Epidermal melanocyte (primary cell): Measurements from ENCODE around the gene RPS6KA2.
"Not testable (repeated sequence)": the region's sequence is repeated elsewhere in the genome, so short reads cannot be mapped to it uniquely, and the experiment has no call there.

Source experiments
- DNase-seq: peaks from one replicate; pipeline ENCODE4 v3.0.0; 2011; ENCODE audit warnings: low spot score; ENCODE audit not compliant: insufficient read length

RPS6KA2 gene

DNA sequence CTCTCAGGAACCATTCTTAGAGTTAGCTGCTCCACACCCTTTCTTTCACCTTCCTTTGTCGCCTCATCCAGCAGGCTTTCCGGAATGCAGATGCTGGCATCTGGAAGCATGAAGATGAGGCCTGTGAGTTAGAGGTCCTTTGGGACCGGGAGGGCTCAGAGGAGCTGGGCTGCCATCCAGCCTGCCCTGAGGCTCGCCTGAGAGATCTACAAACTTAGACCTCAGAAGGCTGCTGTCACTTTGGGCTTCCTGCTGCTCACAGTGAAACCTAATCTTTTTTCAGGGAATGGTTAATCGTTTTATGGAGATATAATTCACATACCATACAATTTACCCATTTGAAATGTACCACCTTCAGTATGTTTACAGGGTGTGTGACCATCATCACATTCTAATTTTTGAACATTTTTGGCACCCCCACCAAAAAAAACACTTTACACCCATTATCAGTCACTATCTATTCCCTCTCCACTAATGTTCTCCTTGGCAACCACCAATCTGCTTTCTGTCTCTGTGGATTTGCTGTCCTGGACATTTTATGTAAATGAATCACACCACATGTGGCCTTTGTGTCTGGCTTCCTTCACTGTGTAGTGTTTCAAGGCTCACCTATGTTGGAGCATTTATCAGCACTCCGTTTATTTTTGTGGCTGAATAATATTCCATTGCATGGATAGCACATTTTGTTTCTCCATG lies 224.3 kb downstream of the RPS6KA2 start:
- peak; percentile 51 for DNase-seq

DNA sequence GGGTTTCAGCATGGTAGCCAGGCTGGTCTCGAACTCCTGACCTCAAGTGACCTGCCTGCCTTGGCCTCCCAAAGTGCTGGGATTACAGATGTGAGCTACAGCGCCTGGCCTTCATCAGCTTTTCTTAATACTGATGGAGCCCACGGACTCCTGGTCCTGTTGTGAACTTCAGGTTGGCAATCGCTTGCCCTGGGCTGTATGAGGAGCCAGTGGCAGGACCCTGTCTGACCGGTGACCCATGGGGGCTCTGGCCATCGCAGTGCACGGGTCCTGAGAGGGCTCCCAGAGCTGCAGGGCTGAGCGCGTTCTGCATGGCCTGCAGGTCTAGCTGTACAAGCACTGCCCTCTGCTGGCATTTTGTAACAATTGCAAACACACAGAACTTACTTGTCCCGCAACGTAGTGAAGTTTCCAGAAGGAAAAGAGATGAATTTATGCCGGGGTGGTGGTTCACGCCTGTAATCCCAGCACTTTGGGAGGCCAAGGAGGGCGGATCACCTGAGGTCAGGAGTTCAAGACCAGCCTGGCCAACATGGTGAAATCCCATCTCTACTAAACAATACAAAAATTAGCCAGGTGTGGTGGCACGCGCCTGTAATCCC lies 226.3 kb downstream of the RPS6KA2 start:
- peak; percentile 86 for DNase-seq

DNA sequence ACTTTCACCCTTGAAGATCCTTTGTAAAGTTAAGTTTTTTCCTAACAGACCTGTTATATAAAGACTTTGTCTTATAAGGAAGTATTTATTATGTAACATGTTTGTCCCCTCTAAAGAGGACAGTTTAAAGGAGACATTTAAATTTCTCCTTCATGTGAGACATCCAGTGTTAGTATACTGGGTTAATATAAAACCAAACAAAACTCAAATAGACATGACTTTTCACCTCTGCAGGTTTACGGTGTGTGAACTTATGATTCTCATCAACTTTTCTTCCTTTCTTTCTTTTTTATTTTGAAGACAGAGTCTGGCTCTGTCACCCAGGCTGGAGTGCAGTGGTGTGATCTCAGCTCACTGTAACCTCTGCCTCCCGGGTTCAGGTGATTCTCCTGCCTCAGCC lies 226.9 kb downstream of the RPS6KA2 start:
- peak; percentile 9 for DNase-seq

DNA sequence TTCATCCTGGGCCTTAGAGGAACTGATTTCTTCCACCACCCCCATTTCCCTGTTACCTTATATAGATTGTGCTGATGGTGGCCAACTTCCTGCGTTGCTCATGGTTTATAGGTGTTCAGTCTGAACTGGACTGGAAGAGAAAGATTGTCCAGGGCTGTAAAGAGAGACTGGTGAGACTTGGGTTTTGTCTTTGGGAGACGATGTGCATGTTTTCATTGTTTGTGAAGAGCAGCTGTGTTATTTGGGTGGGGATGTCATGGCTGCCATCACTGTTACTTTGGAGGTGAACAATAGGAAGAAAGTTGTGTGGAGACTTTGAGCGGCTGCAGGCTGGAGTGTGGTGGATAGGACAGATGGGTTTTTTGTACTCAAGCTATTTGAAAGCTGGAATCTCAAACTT lies 228.7 kb downstream of the RPS6KA2 start:
- no peak for DNase-seq

DNA sequence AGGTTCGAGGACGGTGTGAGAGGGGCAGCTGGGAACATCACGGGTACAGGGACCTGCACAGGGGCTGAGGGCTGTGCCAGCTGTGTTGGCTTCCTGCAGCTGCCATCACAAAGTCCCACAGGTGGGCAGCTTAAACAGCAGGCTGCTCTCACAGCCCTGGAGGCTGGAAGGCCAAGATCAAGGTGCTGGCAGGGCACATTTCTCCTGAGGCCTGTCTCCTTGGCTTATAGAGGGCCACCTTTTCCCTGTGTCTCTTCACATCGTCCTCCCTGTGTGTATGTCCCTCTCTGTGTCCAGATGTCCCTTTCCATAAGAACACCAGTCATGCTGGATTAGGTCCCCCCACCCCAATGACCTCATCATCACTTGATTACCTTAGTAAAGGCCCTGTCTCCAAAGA lies 229.2 kb downstream of the RPS6KA2 start:
- DNase-seq, result peak; percentile 13

DNA sequence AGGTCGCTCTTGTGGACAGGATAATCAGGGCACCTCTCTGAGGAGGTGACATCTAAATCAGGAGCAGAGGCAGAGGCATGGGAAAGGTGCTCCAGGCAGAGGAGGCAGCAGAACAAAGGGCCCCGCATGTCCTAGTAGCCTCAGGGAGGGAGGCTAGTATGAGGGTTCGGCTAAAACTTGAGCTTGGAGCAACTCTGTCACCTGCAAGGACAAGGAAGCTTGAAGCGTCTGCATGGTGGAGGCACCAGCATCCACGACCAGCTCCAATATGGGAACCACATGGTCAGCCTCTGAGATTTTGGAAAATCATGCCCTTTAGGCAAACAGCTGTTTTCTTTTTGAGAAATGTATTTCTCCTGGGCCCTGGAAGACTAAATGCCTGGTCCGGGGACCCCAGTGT lies 231.3 kb downstream of the RPS6KA2 start:
- peak; percentile 21 for DNase-seq

DNA sequence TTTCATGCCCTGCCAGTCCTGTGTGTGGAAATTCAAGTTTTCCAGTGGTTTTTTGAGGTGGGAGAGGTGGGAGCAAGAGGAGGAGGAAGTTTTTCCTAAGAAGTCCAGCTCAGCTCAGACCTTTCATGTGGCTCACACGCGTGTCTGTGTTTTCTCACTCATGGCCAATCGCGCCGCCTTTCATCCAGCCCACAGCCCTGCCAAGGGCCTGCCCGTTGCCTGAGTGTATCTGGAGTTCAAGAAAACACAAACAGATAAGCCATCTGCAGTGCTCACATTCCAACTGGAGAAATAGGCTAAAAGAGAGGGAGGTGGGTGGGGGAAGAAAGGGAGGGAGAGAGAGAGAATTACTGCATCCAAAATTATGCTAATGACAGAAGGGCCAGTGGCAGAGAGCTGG lies 231.7 kb downstream of the RPS6KA2 start:
- no peak for DNase-seq

DNA sequence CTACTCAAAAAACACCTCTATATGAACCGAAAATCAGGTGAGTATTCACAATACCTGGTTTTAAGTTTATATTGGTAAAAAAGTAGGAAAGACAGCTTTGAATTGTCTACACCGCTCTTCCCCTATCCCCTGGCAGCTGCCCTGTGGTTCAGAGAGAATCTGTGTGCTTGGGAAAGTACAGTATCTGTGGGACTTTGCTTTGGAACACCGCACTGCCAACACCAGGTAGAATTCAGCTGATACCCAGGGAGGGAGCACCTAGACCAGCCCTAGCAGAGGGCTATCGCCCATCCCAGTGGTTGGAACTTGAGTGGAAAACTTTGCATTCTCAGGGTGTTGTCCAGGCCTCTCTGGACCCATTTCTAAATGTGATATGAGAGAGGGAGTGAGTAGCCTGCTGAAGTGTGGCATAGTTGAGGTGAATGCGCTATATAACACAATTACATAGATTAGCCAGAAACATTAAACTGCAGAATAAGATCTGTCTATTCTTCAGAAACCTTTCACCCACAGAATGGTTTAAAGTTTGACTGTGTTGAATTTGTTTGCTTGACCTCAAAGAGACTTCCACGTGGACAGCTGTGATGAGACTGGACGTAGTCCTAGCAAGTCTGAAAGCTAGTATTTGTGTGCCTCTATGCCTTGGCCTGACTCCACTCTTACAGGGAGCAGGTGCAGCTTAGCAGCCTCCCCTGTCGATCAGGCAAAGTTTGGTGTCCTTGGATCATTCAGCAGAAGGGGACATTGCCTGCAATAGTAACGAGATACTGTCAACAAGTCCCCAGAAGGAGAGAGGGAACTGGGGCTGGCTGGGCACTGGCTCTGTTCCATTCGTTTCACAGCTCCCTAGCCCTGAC lies 232.8 kb downstream of the RPS6KA2 start:
- peak; percentile 11 for DNase-seq

DNA sequence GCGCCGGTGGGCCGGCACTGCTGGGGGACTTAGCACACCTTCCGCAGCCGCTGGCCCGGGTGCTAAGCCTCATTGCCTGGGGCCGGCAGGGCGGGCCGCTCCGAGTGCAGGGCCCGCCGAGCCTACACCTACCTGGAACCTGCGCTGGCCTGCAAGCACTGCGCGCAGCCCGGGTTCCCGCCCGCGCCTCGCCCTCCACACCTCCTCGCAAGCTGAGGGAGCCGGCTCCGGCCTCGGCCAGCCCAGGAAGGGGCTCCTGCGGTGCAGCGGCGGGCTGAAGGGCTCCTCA lies 233.6 kb downstream of the RPS6KA2 start:
- no peak for DNase-seq

DNA sequence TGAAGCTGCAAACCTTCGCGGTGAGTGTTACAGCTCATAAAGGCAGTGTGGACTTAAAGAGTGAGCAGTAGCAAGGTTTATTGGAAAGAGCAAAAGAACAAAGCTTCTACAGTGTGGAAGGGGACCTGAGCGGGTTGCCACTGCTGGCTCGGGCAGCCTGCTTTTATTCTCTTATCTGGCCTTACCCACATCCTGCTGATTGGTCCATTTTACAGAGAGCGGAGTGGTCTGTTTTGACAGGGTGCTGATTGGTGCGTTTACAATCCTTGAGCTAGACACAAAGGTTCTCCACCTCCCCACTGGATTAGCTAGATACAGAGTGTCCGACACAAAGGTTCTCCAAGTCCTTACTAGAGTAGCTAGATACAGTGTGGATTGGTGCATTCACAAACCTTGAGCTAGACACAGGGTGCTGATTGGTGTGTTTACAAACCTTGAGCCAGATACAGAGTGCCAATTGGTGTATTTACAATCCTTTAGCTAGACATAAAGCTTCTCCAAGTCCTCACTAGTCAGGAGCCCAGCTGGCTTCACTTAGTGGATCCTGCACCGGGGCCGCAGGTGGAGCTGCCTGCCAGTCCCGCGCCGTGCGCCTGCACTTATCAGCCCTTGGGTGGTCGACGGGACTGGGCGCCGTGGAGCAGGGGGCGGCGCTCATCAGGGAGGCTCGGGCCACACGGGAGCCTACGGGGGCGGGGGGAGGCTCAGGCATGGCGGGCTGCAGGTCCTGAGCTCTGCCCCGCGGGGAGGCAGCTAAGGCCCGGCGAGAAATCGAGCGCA lies 234.1 kb downstream of the RPS6KA2 start:
- DNase-seq, result not testable (repeated sequence)

DNA sequence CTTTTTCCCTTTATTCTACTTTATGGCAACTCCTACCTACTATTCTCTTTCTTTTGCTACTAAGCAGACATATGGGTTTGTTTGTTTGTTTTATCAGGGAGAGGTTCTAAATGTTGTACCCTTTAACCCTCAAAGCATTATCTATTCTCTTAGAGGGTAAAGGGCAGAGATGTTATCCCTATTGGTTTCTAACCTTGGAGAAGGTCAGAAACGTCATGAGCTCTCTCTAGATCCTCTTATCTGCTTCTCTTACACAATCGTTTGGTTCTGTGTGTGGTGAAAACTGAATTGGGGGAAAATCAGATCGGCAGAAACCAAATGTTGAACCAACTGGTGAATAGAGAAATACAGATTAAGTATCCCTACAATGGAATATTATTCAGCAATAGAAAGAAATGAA lies 237.9 kb downstream of the RPS6KA2 start:
- no peak for DNase-seq

DNA sequence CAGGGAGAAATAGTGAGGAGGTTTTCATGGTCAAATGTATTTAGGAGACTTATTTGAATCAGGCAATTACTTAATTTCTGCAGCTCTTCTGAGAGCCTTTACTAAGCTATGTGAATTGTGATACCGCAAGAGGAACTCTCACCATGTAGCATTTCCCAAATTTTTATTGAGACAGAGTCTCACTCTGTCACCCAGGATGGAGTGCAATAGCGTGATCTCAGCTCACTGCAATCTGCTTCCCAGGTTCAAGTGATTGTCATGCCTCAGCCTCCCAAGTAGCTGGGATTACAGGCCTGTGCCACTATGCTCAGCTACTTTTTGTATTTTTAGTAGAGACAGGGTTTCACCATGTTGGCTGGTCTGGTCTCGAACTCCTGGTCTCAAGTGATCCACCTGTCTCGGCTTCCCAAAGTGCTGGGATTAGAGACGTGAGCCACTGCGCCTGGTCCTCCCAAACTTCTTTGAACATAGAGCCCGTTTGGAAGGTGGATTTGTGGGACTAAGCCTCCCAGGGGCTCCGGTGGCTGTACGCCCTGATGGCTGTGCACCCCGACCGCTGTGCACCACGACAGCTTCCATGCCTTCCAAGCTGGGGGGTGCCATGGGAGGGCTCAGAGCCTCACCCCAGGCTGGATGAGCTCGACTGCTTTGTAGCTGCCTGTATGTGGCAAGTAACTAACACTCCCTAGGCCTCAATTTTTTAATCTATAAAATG lies 238.6 kb downstream of the RPS6KA2 start:
- no peak for DNase-seq

DNA sequence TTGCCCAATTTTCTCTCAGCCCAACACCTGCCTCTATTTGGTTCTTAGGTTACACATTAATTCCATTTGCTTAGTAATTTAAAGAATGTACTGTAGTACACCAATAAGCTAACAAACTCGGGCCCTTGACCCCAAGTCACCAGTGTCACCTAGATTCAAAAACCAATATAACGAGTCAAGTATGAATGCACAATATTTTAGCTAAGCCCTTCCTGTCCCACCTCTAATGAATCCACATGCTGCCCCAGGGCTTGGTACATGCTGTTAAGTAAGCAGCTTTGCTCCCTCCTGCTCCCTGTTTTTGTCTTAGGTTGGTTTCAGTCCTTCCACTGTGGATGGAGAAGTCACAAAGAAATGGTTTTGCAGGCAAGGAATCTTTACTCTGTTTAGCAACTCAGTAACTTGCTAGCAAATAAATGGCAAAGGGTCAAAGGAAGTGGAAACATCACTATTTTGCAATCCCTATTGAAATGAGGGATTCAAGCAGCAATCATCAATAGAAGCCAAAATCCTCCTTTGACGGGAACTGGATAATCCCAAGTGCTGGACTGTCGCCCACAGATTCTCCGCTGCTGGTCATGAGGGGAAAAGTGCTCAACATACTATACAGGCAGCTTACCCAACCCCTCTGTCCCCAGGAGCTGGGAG lies 239.3 kb downstream of the RPS6KA2 start:
- DNase-seq, result no peak

DNA sequence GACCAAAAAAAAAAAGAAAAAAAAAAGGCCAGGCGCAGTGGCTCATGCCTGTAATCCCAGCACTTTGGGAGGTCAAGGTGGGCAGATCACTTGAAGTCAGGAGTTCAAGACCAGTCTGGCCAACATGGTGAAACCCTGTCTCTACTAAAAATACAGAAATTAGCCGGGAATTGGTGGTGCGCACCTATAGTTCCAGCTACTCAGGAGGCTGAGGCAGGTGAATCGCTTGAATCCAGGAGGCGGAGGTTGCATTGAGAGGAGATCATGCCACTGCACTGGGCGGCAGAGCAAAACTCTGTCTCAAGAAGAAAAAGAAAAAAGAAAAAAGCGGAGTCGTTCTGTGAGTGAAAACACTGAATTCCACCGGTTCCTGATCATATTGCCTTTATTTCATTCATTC lies 240.0 kb downstream of the RPS6KA2 start:
- DNase-seq, result not testable (repeated sequence)

DNA sequence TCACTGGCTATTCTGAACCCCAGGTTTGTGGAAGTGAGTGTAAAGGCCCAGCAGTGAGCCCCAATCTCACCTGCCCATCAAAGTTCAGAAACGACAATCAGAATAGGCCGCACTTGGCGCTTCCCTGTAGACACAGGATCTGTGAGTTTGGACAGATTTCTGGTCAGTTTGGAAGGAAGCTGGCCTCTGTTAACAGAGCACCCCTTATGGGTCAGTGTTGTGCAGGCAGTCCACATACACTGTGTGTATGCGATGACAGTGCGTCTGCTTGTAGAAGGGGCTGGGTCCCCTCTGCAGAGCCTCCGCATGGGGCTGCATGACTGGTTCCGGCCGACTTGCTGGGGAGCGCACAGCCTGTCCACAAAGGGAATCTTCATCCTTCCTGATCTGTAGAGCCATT lies 240.9 kb downstream of the RPS6KA2 start:
- no peak for DNase-seq

DNA sequence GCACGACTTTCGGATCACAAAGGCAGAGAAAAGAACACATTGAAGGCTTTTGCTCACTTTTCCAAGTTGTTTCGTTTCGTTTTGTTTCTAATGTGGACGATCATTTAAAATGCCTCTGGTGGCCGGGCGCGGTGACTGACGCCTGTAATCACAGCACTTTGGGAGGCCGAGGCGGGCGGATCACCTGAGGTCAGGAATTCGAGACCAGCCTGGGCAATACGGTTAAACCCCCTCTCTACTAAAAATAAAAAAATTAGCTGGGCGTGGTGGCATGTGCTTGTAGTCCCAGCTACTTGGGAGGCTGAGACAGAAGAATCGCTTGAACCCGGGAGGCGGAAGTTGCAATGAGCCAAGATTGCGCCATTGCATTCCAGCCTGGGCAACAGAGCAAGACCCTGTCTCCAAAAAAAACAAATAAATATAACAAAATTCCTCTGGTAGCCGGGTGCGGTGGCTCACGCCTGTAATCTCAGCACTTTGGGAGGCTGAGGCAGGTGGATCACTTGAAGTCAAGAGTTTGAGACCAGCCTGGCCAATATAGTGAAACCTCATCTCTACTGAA lies 243.2 kb downstream of the RPS6KA2 start:
- DNase-seq, result not testable (repeated sequence)

DNA sequence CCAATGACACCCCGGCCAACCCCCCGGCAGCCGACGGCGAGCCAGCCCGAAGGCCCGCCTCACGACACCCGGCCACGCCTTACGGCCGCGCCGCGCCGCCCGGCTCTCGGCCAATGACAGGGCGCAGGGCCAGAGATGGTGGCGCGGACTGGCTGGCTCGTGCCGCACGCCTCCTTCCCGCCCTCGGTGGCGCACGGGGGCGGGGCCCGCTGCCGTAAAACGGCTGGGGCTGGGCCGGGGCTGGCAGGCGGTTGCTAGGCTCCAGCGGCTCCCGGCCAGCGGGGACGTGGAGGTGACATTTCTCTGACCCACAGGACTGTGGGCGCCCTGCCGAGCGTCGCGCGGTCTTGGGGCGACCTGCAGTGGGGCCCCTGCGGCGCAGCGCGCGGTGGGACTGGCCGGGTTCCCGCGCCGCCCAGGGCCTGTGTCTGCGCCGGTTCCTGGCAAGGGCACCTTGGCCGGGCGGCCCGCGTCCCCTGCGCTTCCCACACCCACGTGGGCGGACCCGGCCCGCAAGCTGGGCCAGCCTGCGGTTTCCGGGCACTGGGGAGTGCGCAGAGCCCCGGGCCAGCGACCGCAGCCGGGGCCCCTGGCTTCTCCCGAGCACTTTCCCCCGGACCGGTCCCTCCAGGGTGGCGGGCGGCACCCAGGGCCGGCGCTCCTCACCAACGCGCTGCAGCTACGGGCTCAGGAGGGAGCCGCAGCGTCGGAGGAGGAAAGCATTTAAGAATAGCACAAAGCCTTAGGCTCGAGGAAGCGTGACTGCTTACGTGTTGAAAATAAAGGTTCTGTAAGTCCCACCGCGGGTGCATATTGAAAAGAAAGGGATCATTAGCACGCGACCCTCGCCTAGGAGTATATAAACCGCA lies 243.9 kb downstream of the RPS6KA2 start, which contains the start of gene MPC1:
MPC1 (minus strand) TSS at position 8 of the 869 bp plus-strand sequence. CDS start 64 bp downstream, outside the sequence.
- DNase-seq, result peak; percentile 92

DNA sequence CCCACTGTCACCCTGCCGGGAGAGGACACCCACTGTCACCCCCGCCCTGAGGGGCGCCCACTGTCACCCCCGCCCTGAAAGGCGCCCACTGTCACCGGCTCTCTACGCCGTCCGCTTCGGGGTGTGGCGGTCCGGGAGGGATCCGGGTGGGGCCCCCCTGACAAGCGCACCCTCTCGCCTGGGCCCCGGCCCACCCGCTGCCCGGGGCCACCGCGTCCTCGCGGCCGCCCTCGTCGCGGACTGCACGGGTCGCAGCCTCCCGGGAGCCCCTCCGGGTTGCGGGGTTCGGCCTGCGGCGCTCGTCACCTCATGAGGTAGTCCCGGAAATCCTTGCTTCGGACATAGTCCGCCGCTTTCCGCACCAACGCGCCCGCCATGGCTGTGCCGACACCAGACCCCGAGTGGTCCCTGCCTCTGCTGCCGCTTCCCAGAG lies 244.5 kb downstream of the RPS6KA2 start:
- DNase-seq, result no peak
